COR-L47 (cell line): ENCODE results near the gene OR2V1.
A peak's percentile ranks its signal among the peaks of the same experiment; 100 is the strongest.
"Not testable (repeated sequence)": the region's sequence is repeated elsewhere in the genome, so short reads cannot be mapped to it uniquely, and the experiment has no call there.

Experiments used
- DNase-seq: peaks from one replicate; lab custom pipeline; 2025; lab: John Stamatoyannopoulos, UW

Gene OR2V1

DNA sequence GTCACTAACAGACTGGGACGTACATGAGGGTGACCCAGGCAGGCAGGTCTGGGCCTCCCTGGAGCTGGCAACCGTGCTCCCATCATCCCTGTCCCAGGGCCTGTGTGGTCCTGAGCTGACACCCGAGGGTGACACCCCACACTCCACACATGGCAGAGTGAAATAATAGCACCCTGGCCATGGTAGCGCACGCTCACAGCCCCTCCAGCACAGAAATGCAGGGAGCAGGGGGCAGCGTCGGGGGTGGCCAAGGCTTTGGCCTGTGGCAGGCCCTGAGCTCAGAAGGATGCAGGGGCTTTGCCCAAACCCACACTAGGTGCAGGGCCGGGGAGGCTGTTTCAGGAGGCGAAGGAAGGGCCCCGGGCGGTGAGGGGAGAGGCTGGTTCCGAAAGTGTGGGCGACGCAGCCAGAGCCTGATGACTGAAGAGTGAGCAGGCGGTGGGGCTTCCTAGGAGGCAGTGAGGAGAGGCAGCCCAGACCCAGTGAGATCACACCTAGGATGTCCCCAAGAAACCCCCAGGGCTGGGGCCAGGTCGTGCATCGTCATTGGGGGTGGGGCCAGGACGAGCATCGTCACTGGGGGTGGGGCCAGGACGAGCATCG, 29.3 kb upstream of the OR2V1 start:
- no peak for DNase-seq

GRCh38 chr5:181159286-181160151, 28.6 kb upstream of the OR2V1 start:
- peak; percentile 67 for DNase-seq

GRCh38 chr5:181158869-181159268, 27.9 kb upstream of the OR2V1 start:
- no peak for DNase-seq

GRCh38 chr5:181156758-181157157, 25.8 kb upstream of the OR2V1 start:
- no peak for DNase-seq

GRCh38 chr5:181153814-181154213, 22.8 kb upstream of the OR2V1 start:
- no peak for DNase-seq

DNA sequence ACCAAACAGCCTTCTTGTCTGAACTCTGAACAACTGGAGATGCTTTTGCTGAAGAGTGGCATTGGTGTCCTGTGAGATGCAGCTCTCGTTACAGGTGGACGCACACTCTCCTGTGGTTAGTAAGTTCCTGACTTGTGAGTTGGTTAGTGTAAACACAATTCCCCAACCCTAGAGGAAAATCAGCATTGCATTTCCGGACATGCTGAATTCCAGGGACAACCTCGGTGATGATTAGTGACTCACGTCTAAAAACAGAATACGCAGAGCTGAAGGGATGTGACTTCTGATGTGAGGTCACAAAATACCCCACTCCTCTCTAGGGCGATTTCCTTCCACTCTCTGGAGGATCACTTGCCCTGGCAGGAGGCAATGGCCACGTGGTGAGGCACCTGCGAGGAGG, 21.4 kb upstream of the OR2V1 start:
- DNase-seq, result no peak

GRCh38 chr5:181151146-181151545, 20.2 kb upstream of the OR2V1 start:
- no peak for DNase-seq

DNA sequence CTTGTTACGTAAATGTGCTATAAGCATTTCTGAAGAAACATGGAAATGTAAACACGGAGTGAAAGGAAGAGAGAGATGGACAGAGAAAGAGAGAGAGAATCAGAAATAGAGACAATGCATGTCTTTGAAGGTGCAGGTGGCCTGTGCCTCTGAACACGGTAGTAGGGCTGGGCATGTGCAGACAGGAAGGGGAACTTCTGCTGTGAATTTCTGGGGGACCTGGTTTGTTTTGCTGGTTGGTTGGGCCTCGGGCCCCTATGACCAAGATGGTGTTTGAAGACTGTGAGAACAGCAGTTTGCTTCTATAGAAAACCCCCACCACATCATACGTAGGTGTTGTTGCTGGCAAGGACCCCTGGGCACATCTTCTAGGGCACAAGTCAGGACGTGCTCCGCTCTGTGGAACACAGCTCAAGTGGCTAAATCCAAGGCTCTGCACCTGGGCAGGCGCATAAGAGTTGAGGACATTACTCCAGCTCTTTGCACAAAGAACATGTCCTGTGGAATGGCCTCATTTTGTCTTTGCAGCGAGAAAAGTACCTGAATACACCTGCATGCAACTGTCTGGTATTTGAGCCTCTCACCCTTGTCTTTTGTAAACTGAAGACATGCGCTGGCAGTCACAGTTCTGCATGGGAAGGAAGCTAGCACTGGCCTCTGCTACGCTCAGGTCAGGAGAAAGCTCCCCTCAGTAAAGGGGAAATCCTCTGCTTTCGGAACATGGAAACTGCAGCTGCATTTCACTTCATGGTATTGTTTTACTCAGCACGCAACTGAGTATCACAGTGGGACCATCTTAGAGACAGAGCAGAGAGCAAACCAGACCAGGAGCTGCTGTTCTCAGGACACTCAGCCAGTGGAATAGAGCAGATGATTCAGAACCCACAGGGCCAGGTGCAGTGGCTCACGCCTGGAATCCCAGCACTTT, 19.1 kb upstream of the OR2V1 start:
- no peak for DNase-seq

DNA sequence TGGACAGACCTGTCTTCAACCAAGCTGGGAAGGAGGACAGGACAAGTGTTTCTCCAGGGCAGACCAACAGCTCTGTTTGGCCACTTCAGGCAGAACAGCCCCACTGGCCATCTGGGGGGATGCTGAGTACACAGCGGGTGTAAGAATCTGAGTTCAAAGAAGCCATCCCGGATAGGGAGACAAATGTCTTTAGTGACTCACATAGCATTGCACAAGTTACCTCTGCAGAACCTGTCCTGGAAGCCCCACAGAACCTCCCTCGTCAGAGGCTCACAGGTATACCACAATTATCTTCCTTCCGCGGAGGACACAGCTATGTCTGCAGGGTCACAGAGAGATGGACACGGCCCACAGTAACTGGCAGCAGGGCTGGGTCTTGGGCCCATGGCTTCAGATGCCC, 18.4 kb upstream of the OR2V1 start:
- no peak for DNase-seq

DNA sequence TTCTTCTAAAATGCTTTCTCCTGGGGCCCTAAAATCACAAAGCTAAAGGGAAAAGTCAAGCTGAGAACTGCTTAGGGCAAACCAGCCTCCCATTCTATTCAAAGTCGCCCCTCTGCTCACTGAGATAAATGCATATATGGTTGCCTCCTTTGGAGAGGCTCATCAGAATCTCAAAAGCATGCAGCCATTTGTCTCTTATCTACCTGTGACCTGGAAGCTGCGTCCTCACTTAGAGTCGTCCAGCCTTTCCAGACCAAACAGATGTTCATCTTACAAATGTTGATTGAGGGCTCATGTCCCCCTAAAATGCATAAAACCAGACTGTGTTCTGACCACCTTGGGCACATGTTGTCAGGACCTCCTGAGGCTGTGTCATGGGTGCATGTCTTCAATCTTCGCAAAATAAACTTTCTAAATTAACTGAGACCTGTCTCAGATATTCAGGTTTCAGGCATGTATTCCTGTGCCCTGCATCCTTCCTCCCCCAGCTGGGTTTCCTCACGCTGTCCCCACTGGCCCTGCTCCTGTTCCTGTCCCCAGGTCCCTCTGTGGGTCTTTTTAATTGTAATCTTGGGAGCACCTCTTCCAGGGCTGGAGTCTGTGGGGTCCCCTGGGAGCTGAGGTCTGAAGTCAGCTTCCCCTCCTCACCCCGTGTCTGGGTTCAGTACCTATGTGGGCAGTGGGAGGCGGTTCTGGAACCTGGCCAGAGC, 16.1 kb upstream of the OR2V1 start, which contains the start of gene OR2V2:
Gene OR2V2 (plus strand): TSS at position 660 of the 710 bp plus-strand sequence. CDS start 7,357 bp downstream, outside the sequence.
- DNase-seq, result not testable (repeated sequence)

DNA sequence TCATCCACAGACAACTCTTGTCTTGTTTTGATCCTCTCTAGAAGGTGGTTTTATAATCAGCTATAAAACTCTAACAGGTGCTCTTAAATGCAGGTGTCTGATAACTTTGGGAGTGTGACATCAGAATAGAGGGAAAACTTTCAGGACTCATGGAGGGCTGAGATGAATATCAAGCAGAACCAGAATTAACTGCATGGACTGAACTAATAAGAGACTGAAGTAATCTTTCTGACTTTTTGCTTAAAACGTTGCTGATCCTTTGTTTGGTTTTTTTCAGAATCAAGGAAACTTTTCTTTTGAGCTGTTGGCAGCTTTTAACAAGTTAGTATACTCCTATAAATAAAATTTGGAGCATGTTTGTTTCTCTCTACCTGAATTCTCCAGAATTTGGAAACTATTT, 14.2 kb upstream of the OR2V1 start:
- DNase-seq, result no peak

DNA sequence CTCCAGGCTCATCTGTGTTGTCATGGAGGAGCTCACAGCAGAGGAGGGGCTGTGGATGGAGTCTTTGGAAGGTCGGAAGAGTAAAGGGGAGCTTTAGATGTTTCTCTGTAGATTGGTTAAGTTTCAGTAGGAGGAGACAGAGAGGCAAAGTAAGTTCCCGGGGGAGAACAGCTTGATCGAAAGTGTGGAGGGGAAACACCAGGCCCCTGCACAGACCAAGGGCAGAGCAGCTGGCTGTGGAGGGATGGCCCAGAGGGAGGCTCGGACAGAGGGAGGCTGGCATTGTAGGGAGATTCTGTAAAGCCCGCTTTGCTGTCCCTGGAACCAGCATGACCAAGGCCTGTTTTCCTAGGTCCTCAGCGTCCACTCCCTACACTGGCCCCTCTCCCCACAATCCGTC, 11.1 kb upstream of the OR2V1 start:
- DNase-seq, result no peak

DNA sequence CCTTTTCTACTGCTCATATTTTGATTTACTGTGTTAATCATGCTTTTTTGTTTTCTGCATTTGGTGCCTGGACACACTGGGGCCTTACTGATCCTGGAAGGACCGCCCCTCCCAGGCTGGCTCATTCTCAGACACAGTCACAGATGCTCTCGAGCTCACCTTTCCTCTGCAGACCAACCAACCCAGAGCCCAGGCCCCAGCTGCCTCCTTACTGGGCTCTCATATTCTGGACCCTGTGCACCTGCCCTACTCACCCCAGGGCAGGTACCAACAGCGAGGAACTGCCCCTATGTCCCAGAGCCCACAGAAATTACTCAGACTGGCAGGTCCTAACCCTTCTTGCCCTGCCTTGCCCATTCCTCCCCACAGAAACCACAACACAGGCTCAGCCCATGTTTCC, 9.8 kb upstream of the OR2V1 start:
- DNase-seq, result no peak

- no peak for DNase-seq
These were observed 7.3 kb upstream of the OR2V1 start for GRCh38 chr5:181138258-181138657.

- DNase-seq, result no peak
These were observed 5.5 kb upstream of the OR2V1 start for GRCh38 chr5:181136361-181136955.

- no peak for DNase-seq
These were observed 3.3 kb upstream of the OR2V1 start for GRCh38 chr5:181134259-181134658.

DNA sequence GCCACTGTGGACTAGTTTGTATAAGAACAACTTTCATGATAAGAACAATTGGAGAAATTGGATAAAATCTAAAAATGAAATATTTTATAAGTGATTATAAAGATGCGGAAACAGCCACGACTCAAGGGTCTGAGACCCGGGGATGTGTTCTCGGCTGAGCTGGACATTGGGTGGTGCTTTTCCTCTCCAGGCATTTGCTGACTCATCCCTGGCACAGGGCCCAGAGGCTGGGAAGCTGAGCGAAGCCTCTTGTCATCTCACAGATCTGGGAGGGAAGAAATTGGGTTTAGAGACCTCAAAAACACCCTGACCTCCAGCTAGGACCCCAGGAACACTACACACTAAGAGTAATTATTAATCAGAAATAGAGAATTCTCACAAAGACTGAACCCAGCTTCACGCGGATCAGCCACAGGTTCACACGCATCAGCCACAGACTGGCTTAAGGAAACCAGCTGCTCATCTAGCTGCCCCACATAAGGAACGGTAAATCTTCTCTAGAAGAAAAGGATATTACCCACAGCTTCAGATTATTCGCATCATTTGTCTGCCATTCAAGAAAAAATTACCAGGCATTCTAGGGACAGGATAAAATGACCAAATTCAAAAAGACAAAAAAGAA, 2.8 kb upstream of the OR2V1 start:
- DNase-seq, result no peak

DNA sequence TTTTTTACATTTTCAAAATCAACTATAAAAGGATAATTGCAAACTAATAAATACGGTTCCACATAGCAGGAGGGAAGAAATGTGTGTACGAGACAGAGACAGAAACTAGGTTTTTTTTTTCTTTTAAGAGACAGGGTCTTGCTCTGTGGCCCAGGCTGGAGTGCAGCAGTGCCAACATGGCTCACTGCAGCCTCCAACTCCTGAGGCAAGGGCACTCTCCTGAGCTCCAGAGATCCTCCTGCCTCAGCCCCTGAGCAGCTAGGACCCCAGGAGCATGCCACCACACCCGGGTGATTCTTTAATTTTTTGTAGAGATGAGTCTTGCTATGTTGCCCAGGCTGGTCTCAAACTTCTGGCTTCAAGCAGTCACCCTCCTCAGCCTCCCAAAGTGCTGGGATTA, 2.1 kb upstream of the OR2V1 start:
- DNase-seq, result no peak

DNA sequence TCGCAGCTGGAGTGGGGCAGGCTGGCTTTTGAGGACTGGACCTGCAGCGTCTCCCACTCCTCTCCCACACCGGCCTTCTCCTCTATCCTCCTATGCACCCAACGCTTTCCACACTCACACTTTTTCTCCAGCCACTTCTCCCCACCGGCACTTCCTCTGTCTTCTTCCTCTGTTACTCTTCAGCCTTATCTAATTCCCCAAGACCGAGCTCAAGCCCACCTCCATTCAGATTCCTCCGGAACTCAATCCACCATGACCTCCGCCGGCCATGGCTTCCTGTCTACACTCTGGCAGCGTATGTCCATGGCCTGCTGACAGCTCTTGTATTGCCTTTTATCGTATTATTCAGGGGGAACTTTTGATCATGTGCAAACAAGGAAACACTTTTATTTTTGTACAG, 545 bp upstream of the OR2V1 start:
- DNase-seq, result no peak

DNA sequence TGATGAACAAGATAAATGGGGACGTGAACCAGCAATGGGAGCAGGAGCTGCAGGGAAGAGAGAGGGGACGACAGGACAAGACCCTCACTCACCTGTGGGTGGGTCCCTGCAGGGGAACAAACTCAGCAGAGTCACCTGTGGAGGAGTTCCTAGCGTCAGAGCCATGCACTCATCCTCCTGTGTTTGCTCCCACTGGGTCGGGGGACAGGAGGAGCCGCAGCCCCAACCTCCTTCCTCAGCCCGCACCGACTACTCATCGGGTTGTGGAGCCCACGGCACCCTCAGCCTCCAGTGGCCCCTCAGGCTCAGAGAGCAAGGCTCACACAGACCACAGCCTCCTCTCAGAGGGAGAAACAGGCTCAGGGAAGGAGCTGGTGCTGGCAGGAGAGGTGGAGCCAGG, 888 bp downstream of the OR2V1 start:
- DNase-seq, result not testable (repeated sequence)

GRCh38 chr5:181129601-181130000, 1.4 kb downstream of the OR2V1 start:
- no peak for DNase-seq
